ENCODE measurements around the gene CTDNEP1.

Gene CTDNEP1

GRCh38 chr17:7258731-7259554 lies 7.4 kb upstream of the CTDNEP1 start:
- Histone ChIP-seq H2AFZ (ENCODE audit: low read length) (no peak overlapping the region), H3K4me1 (ENCODE audit: insufficient read depth, low read length, poor library complexity, severe bottlenecking) (peaks cover 4% of the 10 kb centered on the region), H3K9ac (ENCODE audit: low read depth, low read length, poor library complexity, severe bottlenecking) (no peak overlapping the region), H3K79me2 (ENCODE audit: insufficient read depth, low read length) (peaks cover 11% of the 10 kb centered on the region), H3K4me2 (ENCODE audit: low read depth, low read length, poor library complexity, severe bottlenecking) (no peak overlapping the region), H3K27me3 (ENCODE audit: insufficient read depth, low read length, poor library complexity, severe bottlenecking) (no peaks in the 10 kb centered on the region), H3K9me2 (replicated peaks; ENCODE audit: low read depth, low read length) (no peaks in the 10 kb centered on the region), H4K20me1 (ENCODE audit: insufficient read depth, low read length, poor library complexity, severe bottlenecking) (no peaks in the 10 kb centered on the region), H3K4me3 (ENCODE audit: low read length, poor library complexity, severe bottlenecking) (no peak overlapping the region), H3K9me3 (ENCODE audit: insufficient read depth, low read depth, low read length) (no peaks in the 10 kb centered on the region), H3F3A (ENCODE audit: low read depth) (no peaks in the 10 kb centered on the region), H3K36me3 (ENCODE audit: insufficient read depth, low read length) (peaks cover 29% of the 10 kb centered on the region; the same call in 1 of the 2 replicates)
- TF ChIP-seq CTCF (conservative IDR thresholded peaks at IDR 0.05; ENCODE audit: low read length) (no peak), EZH2phosphoT487 (IDR thresholded peaks at IDR 0.05; ENCODE audit: borderline replicate concordance) (no peak)

GRCh38 chr17:7256766-7257456 lies 5.4 kb upstream of the CTDNEP1 start:
- H3K79me2 ChIP-seq (ENCODE audit: insufficient read depth, low read length), result peaks cover 25% of the 10 kb centered on the region

GRCh38 chr17:7254511-7254910 lies 3.0 kb upstream of the CTDNEP1 start:
- no peaks in the 10 kb centered on the region for H3K9me2 ChIP-seq (replicated peaks; ENCODE audit: low read depth, low read length)
- H4K20me1 ChIP-seq (ENCODE audit: insufficient read depth, low read length, poor library complexity, severe bottlenecking), result peaks cover 24% of the 10 kb centered on the region
- H3K36me3 ChIP-seq (ENCODE audit: insufficient read depth, low read length), result peaks cover 29% of the 10 kb centered on the region; the same call in 1 of the 2 replicates
- no peak for TF ChIP-seq CTCF (conservative IDR thresholded peaks at IDR 0.05; ENCODE audit: low read length)
- no peak for TF ChIP-seq EZH2phosphoT487 (IDR thresholded peaks at IDR 0.05; ENCODE audit: borderline replicate concordance)
- no peaks in the 10 kb centered on the region for H3K9me3 ChIP-seq (ENCODE audit: insufficient read depth, low read depth, low read length)
- peaks cover 26% of the 10 kb centered on the region for H3K4me1 ChIP-seq (ENCODE audit: insufficient read depth, low read length, poor library complexity, severe bottlenecking)
- no peaks in the 10 kb centered on the region for H3F3A ChIP-seq (ENCODE audit: low read depth)
- H3K79me2 ChIP-seq (ENCODE audit: insufficient read depth, low read length), result peaks cover 44% of the 10 kb centered on the region
- no peaks in the 10 kb centered on the region for H3K27me3 ChIP-seq (ENCODE audit: insufficient read depth, low read length, poor library complexity, severe bottlenecking)
- no peak overlapping the region for H3K4me3 ChIP-seq (ENCODE audit: low read length, poor library complexity, severe bottlenecking)
- H3K4me2 ChIP-seq (ENCODE audit: low read depth, low read length, poor library complexity, severe bottlenecking), result no peak overlapping the region
- no peak overlapping the region for H2AFZ ChIP-seq (ENCODE audit: low read length)
- no peak overlapping the region for H3K9ac ChIP-seq (ENCODE audit: low read depth, low read length, poor library complexity, severe bottlenecking)

More at GRCh38 chr17:7256766-7257456, 5.4 kb upstream of the CTDNEP1 start:
- no peak overlapping the region for H2AFZ ChIP-seq (ENCODE audit: low read length)
- H3K4me3 ChIP-seq (ENCODE audit: low read length, poor library complexity, severe bottlenecking), result no peak overlapping the region
- H3F3A ChIP-seq (ENCODE audit: low read depth), result no peaks in the 10 kb centered on the region
- H3K36me3 ChIP-seq (ENCODE audit: insufficient read depth, low read length), result peaks cover 29% of the 10 kb centered on the region; the same call in 1 of the 2 replicates
- no peak overlapping the region for H3K4me2 ChIP-seq (ENCODE audit: low read depth, low read length, poor library complexity, severe bottlenecking)
- no peaks in the 10 kb centered on the region for H3K27me3 ChIP-seq (ENCODE audit: insufficient read depth, low read length, poor library complexity, severe bottlenecking)
- no peak overlapping the region for H3K9ac ChIP-seq (ENCODE audit: low read depth, low read length, poor library complexity, severe bottlenecking)
- H3K9me2 ChIP-seq (replicated peaks; ENCODE audit: low read depth, low read length), result no peaks in the 10 kb centered on the region
- peaks cover 13% of the 10 kb centered on the region for H3K4me1 ChIP-seq (ENCODE audit: insufficient read depth, low read length, poor library complexity, severe bottlenecking)
- TF ChIP-seq CTCF (conservative IDR thresholded peaks at IDR 0.05; ENCODE audit: low read length) (no peak), EZH2phosphoT487 (IDR thresholded peaks at IDR 0.05; ENCODE audit: borderline replicate concordance) (no peak)
- H3K9me3 ChIP-seq (ENCODE audit: insufficient read depth, low read depth, low read length), result no peaks in the 10 kb centered on the region
- H4K20me1 ChIP-seq (ENCODE audit: insufficient read depth, low read length, poor library complexity, severe bottlenecking), result peaks cover 9% of the 10 kb centered on the region

Measured in Loucy (cell line).